Testis (tissue), 2 donors: ENCODE data around the gene NFIL3.

Experiments used
- CTCF ChIP-seq, 3 experiments: fragments of 450-650 bp in 2 of 3; fragments of 200-600 bp in 1 of 3; sonication (generic) in 1 of 3; IDR thresholded peaks; one replicate each; pipeline ENCODE4 v1.5.1; 2016 to 2019; ENCODE audit warnings: antibody characterized with exemption in 3 of 3, mild to moderate bottlenecking in 2 of 3, moderate library complexity in 1 of 3
- POLR2A ChIP-seq: fragments of 450-650 bp; IDR thresholded peaks from one replicate; pipeline ENCODE4 v1.6.1; 2017; ENCODE audit warnings: antibody characterized with exemption, mild to moderate bottlenecking, moderate library complexity

- TF ChIP-seq CTCF (IDR thresholded peaks at IDR 0.05) (no peak), POLR2A (no peak)
These were observed 32.2 kb downstream of the NFIL3 start for GRCh38 chr9:91391412-91391811.
